ENCODE results near the gene MSH3. TPM values are rescaled to one million over a fixed set of nuclear protein-coding genes. Genes with fewer than 3 reads are reported as not detected.

Gene MSH3
- total and polyA plus RNA-seq, 2 of the 8 experiments (the other 6 are each of a cell fraction or from before 2014, with no cell fraction given), result 3.6 to 22.6 TPM

DNA sequence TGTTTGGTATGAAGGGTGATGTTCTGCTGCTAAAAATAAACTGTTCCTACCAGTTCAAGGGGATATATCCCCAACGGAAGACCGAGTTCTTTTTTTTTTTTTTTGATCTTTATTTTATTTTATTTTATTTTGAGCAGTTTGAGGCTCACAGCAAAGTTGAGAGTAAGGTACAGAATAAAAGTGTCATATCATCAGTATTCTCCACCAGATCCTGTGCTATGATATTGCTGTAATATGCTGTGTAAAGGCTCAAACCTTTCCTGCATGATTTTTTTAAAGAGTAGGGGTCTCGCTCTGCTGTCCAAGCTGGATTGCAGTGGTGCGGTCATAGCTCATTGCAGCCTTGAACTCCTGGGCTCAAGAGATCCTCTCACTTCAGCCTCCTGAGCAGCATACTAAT is 35.2 kb downstream of the MSH3 start (continued):
- TF ChIP-seq HDAC2 (IDR thresholded peaks at IDR 0.05; ENCODE audit: borderline replicate concordance in 1 of 2, low read depth in 2 of 2, low read length in 2 of 2), result no peak
- TF ChIP-seq TAF1 (IDR thresholded peaks at IDR 0.05; ENCODE audit: low read depth, low read length), result no peak
- TF ChIP-seq, protein P1, sequence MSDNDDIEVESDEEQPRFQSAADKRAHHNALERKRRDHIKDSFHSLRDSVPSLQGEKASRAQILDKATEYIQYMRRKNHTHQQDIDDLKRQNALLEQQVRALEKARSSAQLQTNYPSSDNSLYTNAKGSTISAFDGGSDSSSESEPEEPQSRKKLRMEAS (IDR thresholded peaks at IDR 0.05), result no peak
- no peak for TF ChIP-seq SUZ12 (IDR thresholded peaks at IDR 0.05; ENCODE audit: low read length)
- TF ChIP-seq SP4 (IDR thresholded peaks at IDR 0.05; ENCODE audit: low read length), result no peak
- TF ChIP-seq JUND (IDR thresholded peaks at IDR 0.05; ENCODE audit: low read length), result no peak
- no peak for TF ChIP-seq KDM4A (IDR thresholded peaks at IDR 0.05; ENCODE audit: low read depth, low read length, severe bottlenecking)

Data from H1 (cell line).